H1 (cell line): ENCODE data around the gene TAOK2. TPM values are rescaled to one million over a fixed set of nuclear protein-coding genes. Genes with fewer than 3 reads are reported as not detected.
A peak's percentile ranks its signal among the peaks of the same experiment; 100 is the strongest.

Experiments used
- CTCF ChIA-PET: fragments of 300-600 bp; sonication (Branson Sonifier 250); formaldehyde crosslinking; loops from one replicate; lab custom pipeline; 2021; ENCODE audit not compliant: partially characterized antibody; lab: Charles Lee
- POLR2A ChIA-PET: fragments of 300-600 bp; sonication (Branson Sonifier 250); formaldehyde crosslinking; loops from one replicate; lab custom pipeline; 2021; ENCODE audit warnings: inconsistent platforms; ENCODE audit not compliant: partially characterized antibody; lab: Charles Lee
- DNase-seq, 2 experiments: peaks; one replicate each; pipeline versions ENCODE4 v3.0.0 to v3.0.0-alpha.2; 2010 to 2022; ENCODE audit warnings: low spot score in 2 of 2, low read depth in 1 of 2, mixed read lengths in 1 of 2
- FAIRE-seq: peaks from 2 replicates; lab custom pipeline; 2011; peaks lifted over from hg19 to GRCh38; lab: Jason Lieb, UNC
- H2AFZ ChIP-seq: 2 replicates; pipeline ENCODE4 v1.8.1; 2012; ENCODE audit warnings: low read length, inconsistent platforms
- H2AK5ac ChIP-seq: 2 replicates; pipeline ENCODE4 v1.6.1; 2013; ENCODE audit warnings: low read depth, low read length
- H2BK120ac ChIP-seq: replicated peaks from 2 replicates; pipeline ENCODE3; 2013; ENCODE audit warnings: low read depth, low read length, inconsistent platforms
- H2BK12ac ChIP-seq: 2 replicates; pipeline ENCODE4 v1.6.1; 2013; ENCODE audit warnings: low read depth, low read length
- H2BK15ac ChIP-seq: 2 replicates; pipeline ENCODE4 v1.6.1; 2013; ENCODE audit warnings: low read length
- H2BK20ac ChIP-seq: 2 replicates; pipeline ENCODE4 v1.6.1; 2013; ENCODE audit warnings: low read length
- H2BK5ac ChIP-seq: 2 replicates; pipeline ENCODE4 v1.6.1; 2013; ENCODE audit warnings: low read depth, low read length
- H3K14ac ChIP-seq: 2 replicates; pipeline ENCODE4 v1.6.1; 2013; ENCODE audit warnings: inconsistent platforms; ENCODE audit not compliant: insufficient read length
- H3K18ac ChIP-seq: 2 replicates; pipeline ENCODE4 v1.6.1; 2013; ENCODE audit warnings: low read length; ENCODE audit errors: extremely low read depth
- H3K23ac ChIP-seq: 2 replicates; pipeline ENCODE4 v1.6.1; 2013; ENCODE audit warnings: inconsistent platforms; ENCODE audit not compliant: insufficient read length
- H3K23me2 ChIP-seq: 2 replicates; pipeline ENCODE4 v1.6.1; 2013; ENCODE audit warnings: low read depth, low read length
- H3K27ac ChIP-seq: 2 replicates; pipeline ENCODE4 v1.6.1; 2011; ENCODE audit warnings: low read depth, low read length, inconsistent platforms
- H3K27me3 ChIP-seq, 4 experiments: replicated peaks in 1 of 4; 1 replicate in 1 of 4; 2 replicates in 3 of 4; pipeline versions ENCODE4 v1.6.1 to v1.8.1; 2011 to 2013; ENCODE audit warnings: low read length in 3 of 4, mild to moderate bottlenecking in 3 of 4, inconsistent platforms in 2 of 4, mixed read lengths in 2 of 4, moderate library complexity in 1 of 4; ENCODE audit not compliant: control insufficient read depth in 3 of 4, insufficient read depth in 3 of 4; ENCODE audit errors: extremely low read depth in 1 of 4
- H3K36me3 ChIP-seq, 4 experiments: 2 replicates each; pipeline versions ENCODE4 v1.6.1 to v1.8.1; 2011 to 2013; ENCODE audit warnings: mild to moderate bottlenecking in 4 of 4, low read length in 3 of 4, moderate library complexity in 2 of 4, control low read depth in 1 of 4, inconsistent platforms in 1 of 4; ENCODE audit not compliant: insufficient read depth in 4 of 4, control insufficient read depth in 2 of 4
- H3K4ac ChIP-seq: replicated peaks from 2 replicates; pipeline ENCODE3; 2013; ENCODE audit warnings: low read length, low read depth, mixed read lengths, inconsistent platforms; ENCODE audit not compliant: insufficient read length
- H3K4me1 ChIP-seq, 4 experiments: replicated peaks in 1 of 4; 1 replicate in 1 of 4; 2 replicates in 3 of 4; pipeline versions ENCODE4 v1.6.1 to v1.8.1; 2011 to 2013; ENCODE audit warnings: low read length in 3 of 4, inconsistent platforms in 2 of 4, mixed read lengths in 1 of 4; ENCODE audit not compliant: insufficient read depth in 4 of 4, control insufficient read depth in 3 of 4
- H3K4me2 ChIP-seq, 2 experiments: 2 replicates each; pipeline versions ENCODE4 v1.6.1 to v1.8.1; 2011 to 2013; ENCODE audit warnings: low read depth in 2 of 2, low read length in 2 of 2, control low read depth in 1 of 2, inconsistent platforms in 1 of 2, mild to moderate bottlenecking in 1 of 2; ENCODE audit not compliant: insufficient read depth in 1 of 2
- H3K4me3 ChIP-seq, 4 experiments: fragments of 200-600, 300-600 bp in 1 of 4; sonication (generic), shearing (Covaris generic), sonication (Bioruptor Twin) in 1 of 4; 2 replicates each; pipeline versions ENCODE4 v1.5.1 to v1.8.1; 2011 to 2016; ENCODE audit warnings: low read length in 4 of 4, low read depth in 3 of 4, control low read depth in 2 of 4, inconsistent platforms in 2 of 4, mild to moderate bottlenecking in 2 of 4, mixed read lengths in 1 of 4, moderate library complexity in 1 of 4; ENCODE audit not compliant: insufficient read depth in 2 of 4; ENCODE audit errors: extremely low read depth in 1 of 4
- H3K56ac ChIP-seq: replicated peaks from 2 replicates; pipeline ENCODE3; 2013; ENCODE audit warnings: low read depth, mild to moderate bottlenecking, mixed read lengths, low read length, inconsistent platforms; ENCODE audit not compliant: insufficient read length
- H3K79me1 ChIP-seq: 2 replicates; pipeline ENCODE4 v1.6.1; 2013; ENCODE audit warnings: low read depth, low read length, control low read depth
- H3K79me2 ChIP-seq, 2 experiments: 2 replicates each; pipeline versions ENCODE4 v1.6.1 to v1.8.1; 2012 to 2013; ENCODE audit warnings: low read length in 2 of 2, mild to moderate bottlenecking in 2 of 2, inconsistent platforms in 1 of 2; ENCODE audit not compliant: insufficient read depth in 2 of 2, control insufficient read depth in 1 of 2
- H3K9ac ChIP-seq, 4 experiments: replicated peaks in 1 of 4; 1 replicate in 1 of 4; 2 replicates in 3 of 4; pipeline versions ENCODE4 v1.6.1 to v1.8.1; 2011 to 2013; ENCODE audit warnings: low read depth in 3 of 4, low read length in 3 of 4, control low read depth in 2 of 4, mild to moderate bottlenecking in 2 of 4, moderate library complexity in 2 of 4, inconsistent platforms in 1 of 4; ENCODE audit errors: extremely low read depth in 1 of 4
- H3K9me3 ChIP-seq, 2 experiments: 2 replicates each; pipeline versions ENCODE4 v1.6.1 to v1.8.1; 2012 to 2013; ENCODE audit warnings: mild to moderate bottlenecking in 2 of 2, moderate library complexity in 2 of 2, control low read depth in 1 of 2, inconsistent platforms in 1 of 2, low read depth in 1 of 2, low read length in 1 of 2, mixed read lengths in 1 of 2; ENCODE audit not compliant: insufficient read depth in 2 of 2
- H4K20me1 ChIP-seq, 2 experiments: replicated peaks in 1 of 2; 2 replicates each; pipeline versions ENCODE3 to v1.8.1; 2011 to 2013; ENCODE audit warnings: inconsistent platforms in 2 of 2, low read length in 2 of 2, mild to moderate bottlenecking in 1 of 2; ENCODE audit not compliant: insufficient read depth in 2 of 2, control insufficient read depth in 1 of 2
- H4K5ac ChIP-seq: 2 replicates; pipeline ENCODE4 v1.6.1; 2013; ENCODE audit warnings: low read length, low read depth, mixed read lengths, inconsistent platforms; ENCODE audit not compliant: insufficient read length
- H4K8ac ChIP-seq: 2 replicates; pipeline ENCODE4 v1.8.0; 2013; ENCODE audit warnings: mild to moderate bottlenecking, moderate library complexity, low read length, inconsistent platforms; ENCODE audit not compliant: insufficient read depth; ENCODE audit errors: extremely low read depth
- H4K91ac ChIP-seq: replicated peaks from 2 replicates; pipeline ENCODE3; 2013; ENCODE audit warnings: low read length, mixed read lengths, inconsistent platforms; ENCODE audit not compliant: insufficient read length
- CBX5 ChIP-seq: fragments of 300-800, 300-1000 bp; sonication (generic); IDR thresholded peaks from 2 replicates; pipeline ENCODE4 v1.7.1; 2016; ENCODE audit warnings: antibody characterized with exemption, low read length, low read depth
- CREB1 ChIP-seq: IDR thresholded peaks from 2 replicates; pipeline ENCODE4 v1.6.1; 2012; ENCODE audit warnings: inconsistent platforms
- RFX5 ChIP-seq: IDR thresholded peaks from 2 replicates; pipeline ENCODE4 v1.6.1; 2011; ENCODE audit warnings: low read depth, low read length, improper control_type of control experiment, borderline replicate concordance
- SAP30 ChIP-seq: fragments of 300-600 bp; sonication (generic); IDR thresholded peaks from 2 replicates; pipeline ENCODE4 v1.7.1; 2012; ENCODE audit warnings: low read length, moderate library complexity, mild to moderate bottlenecking, inconsistent platforms; ENCODE audit not compliant: insufficient read depth, insufficient replicate concordance
- SIN3A ChIP-seq, 2 experiments: IDR thresholded peaks in 1 of 2; conservative IDR thresholded peaks in 1 of 2; 2 replicates each; pipeline ENCODE4 v1.6.1; 2011 to 2012; ENCODE audit warnings: low read length in 2 of 2, improper control_type of control experiment in 1 of 2, low read depth in 1 of 2, mild to moderate bottlenecking in 1 of 2
- YY1 ChIP-seq: IDR thresholded peaks from 2 replicates; pipeline ENCODE4 v1.6.1; 2011; ENCODE audit warnings: low read depth, mild to moderate bottlenecking, low read length
- WGBS, 2 experiments: shearing (Covaris generic) in 1 of 2; methylation state at CpG; one replicate each; pipeline versions ENCODE4 v1.1.6 to v1.1.7; 2013 to 2015; ENCODE audit warnings: low lambda C conversion rate in 2 of 2, mixed read lengths in 2 of 2, inconsistent platforms in 1 of 2, low coverage in 1 of 2, missing lambda C conversion rate in 1 of 2; ENCODE audit not compliant: insufficient replicate concordance in 2 of 2, insufficient coverage in 1 of 2, insufficient read length in 1 of 2; ENCODE audit errors: extremely low coverage in 1 of 2, missing lambda C conversion rate in 1 of 2; 5-methylcytosine and 5-hydroxymethylcytosine counted together
- polyA plus RNA-seq, 7 experiments: library from polyadenylated mRNA; depleted of rRNA in 3 of 7; stranded (reverse) in 5 of 7; unstranded in 2 of 7; fragments of >200 nt in 5 of 7; fragments of 200-250 nt in 2 of 7; gene quantifications; 1 replicate in 5 of 7; 2 replicates in 1 of 7; 4 replicates in 1 of 7; pipeline versions ENCODE4 v1.2.1 to v1.2.3, GENCODE V29; 2011 to 2013; ENCODE audit warnings: missing spikeins in 2 of 7, mixed read lengths in 2 of 7
- total RNA-seq: library from RNA; stranded (reverse); fragmentation: NEBNext Ultra II Directional; extraction: Animal tissue kit (Norgen Biotek cat#: 25700); gene quantifications from 2 replicates; pipeline ENCODE4 v1.2.1, GENCODE V29; 2021

TAOK2 gene
- total and polyA plus RNA-seq, 2 of the 8 experiments (the other 6 are each of a cell fraction or from before 2014, with no cell fraction given): 13.5 to 32.6 TPM

- Histone ChIP-seq H2BK120ac (no peak overlapping the region), H3K79me2 (peaks cover 0 to 7% of the 10 kb centered on the region in 2 experiments; a peak in 1 of 4 replicates), H3K27ac (no peak overlapping the region), H3K9ac (no peak overlapping the region; a peak in 1 of 7 replicates), H2BK12ac (no peak overlapping the region), H3K27me3 (no peaks in the 10 kb centered on the region), H2BK15ac (no peak overlapping the region), H3K4me1 (peaks cover 0 to 8% (median 3%) of the 10 kb centered on the region in 4 experiments; a peak in 4 of 7 replicates), H3K14ac (no peak overlapping the region), H3K23ac (no peak overlapping the region), H2BK20ac (no peak overlapping the region), H2AFZ (no peak overlapping the region), H3K23me2 (peaks cover 9% of the 10 kb centered on the region; the same call in 1 of the 2 replicates), H3K4me3 (peak overlapping the region; percentile 75 to 91 (median 80); a peak in 5 of 8 replicates), H4K8ac (no peak overlapping the region), H3K4ac (no peak overlapping the region), H3K79me1 (peaks cover 3% of the 10 kb centered on the region; the same call in 1 of the 2 replicates), H4K20me1 (no peaks in the 10 kb centered on the region), H4K5ac (no peak overlapping the region), H3K9me3 (no peaks in the 10 kb centered on the region), H2BK5ac (no peak overlapping the region), H3K56ac (no peak overlapping the region), H3K4me2 (peak overlapping the region in 1 of 2 experiments; percentile 78; a peak in 2 of 4 replicates), H3K18ac (no peak overlapping the region), H3K36me3 (peaks cover 0 to 22% (median 3%) of the 10 kb centered on the region in 4 experiments; a peak in 6 of 8 replicates), H4K91ac (no peak overlapping the region), H2AK5ac (peak overlapping the region; percentile 44; the same call in 1 of the 2 replicates)
- FAIRE-seq (no peak), DNase-seq (no peak)
- ChIA-PET POLR2A (interaction anchor here (0.7 to 5.5 kb wide), 15 partner anchors 11 to 204 kb away, joined by 3 to 34 read pairs (median 4); partner anchors contain the start of genes ASPHD1, C16orf92, CDIPT and DOC2A), CTCF (interaction anchor here (0.9 to 2.5 kb wide), 5 partner anchors 10 to 37 kb away, joined by 3 to 9 read pairs (median 3); partner anchors contain the start of genes C16orf92 and TLCD3B)
- TF ChIP-seq SAP30 (no peak), CBX5 (no peak), RFX5 (no peak), YY1 (no peak), CREB1 (no peak), SIN3A (conservative IDR thresholded peaks at IDR 0.05 in 1 of 2, IDR thresholded peaks at IDR 0.05 in 1 of 2; ENCODE audit: low read depth in 1 of 2, low read length in 2 of 2) (no peak)
- 83% methylated on average over 8 of the region's 9 CpGs; no CpG with 5 or more reads in 1 of the 2 experiments for WGBS, 2 experiments
Measured at GRCh38 chr16:29993903-29994599, 20.4 kb downstream of the TAOK2 start.
